ENCODE results near the gene HS6ST1. TPM values are rescaled to one million over a fixed set of nuclear protein-coding genes. Genes with fewer than 3 reads are reported as not detected.

Gene HS6ST1
- total and polyA plus RNA-seq, 4 donors: 17.9 to 31.9 (median 25.4) TPM

DNA sequence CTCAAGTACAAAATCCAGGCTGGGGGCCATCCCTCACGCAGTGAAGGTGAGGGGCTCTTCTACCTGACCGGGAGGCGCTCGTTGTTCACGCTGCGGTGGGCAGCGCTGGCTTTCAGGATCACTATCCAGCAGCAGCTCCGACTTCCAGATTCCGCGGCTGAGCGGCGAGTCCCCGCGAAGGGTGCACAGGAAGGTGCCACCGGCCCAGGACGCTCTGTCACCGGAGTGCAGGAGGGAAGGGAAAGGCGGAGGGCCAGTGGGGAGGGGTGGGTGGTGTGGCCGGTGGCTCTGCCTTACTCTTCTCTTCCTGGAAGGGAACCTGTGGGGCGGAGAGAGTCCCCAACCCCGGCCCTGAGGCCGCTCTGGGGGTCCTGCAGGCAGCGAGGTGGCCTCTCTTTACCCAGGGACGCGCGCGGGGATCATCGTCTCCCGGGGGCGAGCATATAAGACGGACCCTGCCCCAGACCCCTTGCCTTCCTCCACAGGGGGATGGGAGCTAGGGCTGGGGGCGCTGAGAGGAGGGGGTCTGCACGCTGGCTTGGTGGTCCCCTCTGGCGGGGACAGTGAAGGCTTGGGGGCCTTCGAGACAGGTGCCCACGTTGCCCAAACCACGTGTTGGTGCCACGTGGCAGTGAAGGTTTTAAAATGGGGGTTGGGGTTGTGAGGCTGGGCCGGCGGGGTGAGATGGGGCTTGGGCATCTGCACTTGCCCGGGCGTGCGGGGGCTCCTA is 26.9 kb upstream of the HS6ST1 start:
- Histone ChIP-seq H3K4me3 (ENCODE audit: low read depth in 1 of 3, low read length in 3 of 3) (no peak overlapping the region), H3K9me3 (ENCODE audit: control insufficient read depth in 4 of 4, low read length in 3 of 4) (peaks cover 0 to 6% (median 0%) of the 10 kb centered on the region in 4 donors), H3K27me3 (ENCODE audit: control insufficient read depth in 4 of 4, insufficient read depth in 4 of 4, low read length in 3 of 4) (no peaks in the 10 kb centered on the region), H3K9ac (ENCODE audit: low read depth in 1 of 2, low read length in 2 of 2) (no peak overlapping the region), H3K36me3 (ENCODE audit: control insufficient read depth in 4 of 4, insufficient read depth in 3 of 4, low read depth in 1 of 4, low read length in 3 of 4) (no peaks in the 10 kb centered on the region), H3K4me1 (ENCODE audit: control insufficient read depth in 4 of 4, insufficient read depth in 4 of 4, low read length in 3 of 4) (peaks cover 0 to 6% (median 0%) of the 10 kb centered on the region in 4 donors), H3K27ac (ENCODE audit: low read depth in 1 of 2, low read length in 2 of 2) (no peak overlapping the region)
- 97% methylated on average over 43 of the region's 43 CpGs for WGBS
- no peak for TF ChIP-seq SP1 (IDR thresholded peaks at IDR 0.05)
- no peak for TF ChIP-seq RAD21 (IDR thresholded peaks at IDR 0.05)
- TF ChIP-seq, protein P1, sequence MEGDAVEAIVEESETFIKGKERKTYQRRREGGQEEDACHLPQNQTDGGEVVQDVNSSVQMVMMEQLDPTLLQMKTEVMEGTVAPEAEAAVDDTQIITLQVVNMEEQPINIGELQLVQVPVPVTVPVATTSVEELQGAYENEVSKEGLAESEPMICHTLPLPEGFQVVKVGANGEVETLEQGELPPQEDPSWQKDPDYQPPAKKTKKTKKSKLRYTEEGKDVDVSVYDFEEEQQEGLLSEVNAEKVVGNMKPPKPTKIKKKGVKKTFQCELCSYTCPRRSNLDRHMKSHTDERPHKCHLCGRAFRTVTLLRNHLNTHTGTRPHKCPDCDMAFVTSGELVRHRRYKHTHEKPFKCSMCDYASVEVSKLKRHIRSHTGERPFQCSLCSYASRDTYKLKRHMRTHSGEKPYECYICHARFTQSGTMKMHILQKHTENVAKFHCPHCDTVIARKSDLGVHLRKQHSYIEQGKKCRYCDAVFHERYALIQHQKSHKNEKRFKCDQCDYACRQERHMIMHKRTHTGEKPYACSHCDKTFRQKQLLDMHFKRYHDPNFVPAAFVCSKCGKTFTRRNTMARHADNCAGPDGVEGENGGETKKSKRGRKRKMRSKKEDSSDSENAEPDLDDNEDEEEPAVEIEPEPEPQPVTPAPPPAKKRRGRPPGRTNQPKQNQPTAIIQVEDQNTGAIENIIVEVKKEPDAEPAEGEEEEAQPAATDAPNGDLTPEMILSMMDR (IDR thresholded peaks at IDR 0.05; ENCODE audit: low read depth, low read length, missing input control): no peak
- TF ChIP-seq EGR1 (IDR thresholded peaks at IDR 0.05; ENCODE audit: low read depth in 2 of 2): no peak
- TF ChIP-seq HNF4A (conservative IDR thresholded peaks at IDR 0.05): no peak
- TF ChIP-seq TAF1 (conservative IDR thresholded peaks at IDR 0.05): no peak
- TF ChIP-seq, protein P2, sequence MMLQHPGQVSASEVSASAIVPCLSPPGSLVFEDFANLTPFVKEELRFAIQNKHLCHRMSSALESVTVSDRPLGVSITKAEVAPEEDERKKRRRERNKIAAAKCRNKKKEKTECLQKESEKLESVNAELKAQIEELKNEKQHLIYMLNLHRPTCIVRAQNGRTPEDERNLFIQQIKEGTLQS (IDR thresholded peaks at IDR 0.05): no peak
- TF ChIP-seq, protein P3, sequence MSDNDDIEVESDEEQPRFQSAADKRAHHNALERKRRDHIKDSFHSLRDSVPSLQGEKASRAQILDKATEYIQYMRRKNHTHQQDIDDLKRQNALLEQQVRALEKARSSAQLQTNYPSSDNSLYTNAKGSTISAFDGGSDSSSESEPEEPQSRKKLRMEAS (IDR thresholded peaks at IDR 0.05): no peak
- no peak for TF ChIP-seq FOXA2 (IDR thresholded peaks at IDR 0.05)
- no peak for TF ChIP-seq RXRA (IDR thresholded peaks at IDR 0.05)
- TF ChIP-seq HNF4G (IDR thresholded peaks at IDR 0.05): no peak
- no peak for TF ChIP-seq NR2F2 (IDR thresholded peaks at IDR 0.05)
- no peak for TF ChIP-seq FOXA1 (IDR thresholded peaks at IDR 0.05)
- no peak for TF ChIP-seq GABPA (IDR thresholded peaks at IDR 0.05 in 1 of 2, conservative IDR thresholded peaks at IDR 0.05 in 1 of 2)
- no peak for TF ChIP-seq JUND (IDR thresholded peaks at IDR 0.05)
- TF ChIP-seq YY1 (IDR thresholded peaks at IDR 0.05): no peak
- TF ChIP-seq, protein P4, sequence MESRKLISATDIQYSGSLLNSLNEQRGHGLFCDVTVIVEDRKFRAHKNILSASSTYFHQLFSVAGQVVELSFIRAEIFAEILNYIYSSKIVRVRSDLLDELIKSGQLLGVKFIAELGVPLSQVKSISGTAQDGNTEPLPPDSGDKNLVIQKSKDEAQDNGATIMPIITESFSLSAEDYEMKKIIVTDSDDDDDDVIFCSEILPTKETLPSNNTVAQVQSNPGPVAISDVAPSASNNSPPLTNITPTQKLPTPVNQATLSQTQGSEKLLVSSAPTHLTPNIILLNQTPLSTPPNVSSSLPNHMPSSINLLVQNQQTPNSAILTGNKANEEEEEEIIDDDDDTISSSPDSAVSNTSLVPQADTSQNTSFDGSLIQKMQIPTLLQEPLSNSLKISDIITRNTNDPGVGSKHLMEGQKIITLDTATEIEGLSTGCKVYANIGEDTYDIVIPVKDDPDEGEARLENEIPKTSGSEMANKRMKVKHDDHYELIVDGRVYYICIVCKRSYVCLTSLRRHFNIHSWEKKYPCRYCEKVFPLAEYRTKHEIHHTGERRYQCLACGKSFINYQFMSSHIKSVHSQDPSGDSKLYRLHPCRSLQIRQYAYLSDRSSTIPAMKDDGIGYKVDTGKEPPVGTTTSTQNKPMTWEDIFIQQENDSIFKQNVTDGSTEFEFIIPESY (IDR thresholded peaks at IDR 0.05): no peak
- no peak for DNase-seq (ENCODE audit: low spot score)

DNA sequence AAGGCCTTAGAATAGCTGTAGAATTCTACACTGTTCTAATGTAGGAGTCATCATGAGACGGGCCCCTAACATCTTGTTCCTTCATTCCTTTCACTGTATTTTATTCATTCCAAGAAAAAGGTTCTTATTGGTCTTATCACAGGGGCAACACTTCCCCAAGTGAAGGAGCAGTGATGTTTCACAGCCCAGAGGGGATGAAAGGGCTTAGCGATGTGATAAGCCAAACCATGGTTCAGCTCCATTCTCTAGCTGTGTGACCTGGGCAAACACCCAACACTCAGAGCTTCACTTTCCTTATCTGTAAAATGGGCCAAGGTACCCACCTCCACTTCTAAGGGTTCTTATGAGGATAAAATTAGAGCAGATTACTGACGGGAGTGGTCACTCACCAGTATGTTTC is 25.4 kb upstream of the HS6ST1 start:
- Histone ChIP-seq H3K27ac (ENCODE audit: low read depth in 1 of 2, low read length in 2 of 2) (no peak overlapping the region), H3K4me1 (ENCODE audit: control insufficient read depth in 4 of 4, insufficient read depth in 4 of 4, low read length in 3 of 4) (peaks cover 0 to 6% (median 0%) of the 10 kb centered on the region in 4 donors), H3K9ac (ENCODE audit: low read depth in 1 of 2, low read length in 2 of 2) (no peak overlapping the region), H3K36me3 (ENCODE audit: control insufficient read depth in 4 of 4, insufficient read depth in 3 of 4, low read depth in 1 of 4, low read length in 3 of 4) (no peaks in the 10 kb centered on the region), H3K27me3 (ENCODE audit: control insufficient read depth in 4 of 4, insufficient read depth in 4 of 4, low read length in 3 of 4) (no peaks in the 10 kb centered on the region), H3K9me3 (ENCODE audit: control insufficient read depth in 4 of 4, low read length in 3 of 4) (peaks cover 0 to 6% (median 0%) of the 10 kb centered on the region in 4 donors), H3K4me3 (ENCODE audit: low read depth in 1 of 3, low read length in 3 of 3) (no peak overlapping the region)
- TF ChIP-seq HNF4G (IDR thresholded peaks at IDR 0.05) (no peak), HNF4A (conservative IDR thresholded peaks at IDR 0.05) (no peak), FOXA1 (IDR thresholded peaks at IDR 0.05) (no peak), TAF1 (conservative IDR thresholded peaks at IDR 0.05) (no peak), RAD21 (IDR thresholded peaks at IDR 0.05) (no peak), EGR1 (IDR thresholded peaks at IDR 0.05; ENCODE audit: low read depth in 2 of 2) (no peak), NR2F2 (IDR thresholded peaks at IDR 0.05) (no peak)
- TF ChIP-seq, protein P3 (IDR thresholded peaks at IDR 0.05): no peak
- 97% methylated on average over 3 of the region's 3 CpGs for WGBS
- no peak for DNase-seq (ENCODE audit: low spot score)
